Neural cell (in vitro differentiated cells): ENCODE results near the gene NISCH.

ENCODE experiments used
- EZH2 ChIP-seq: fragments of 200-600, 300-800 bp; shearing (Covaris generic), sonication (generic); IDR thresholded peaks from 2 replicates; pipeline ENCODE4 v1.6.1; 2014; ENCODE audit warnings: antibody characterized with exemption, low read length, borderline replicate concordance, mild to moderate bottlenecking; ENCODE audit not compliant: insufficient read depth, poor library complexity, severe bottlenecking
- RAD21 ChIP-seq: fragments of 450-650 bp; conservative IDR thresholded peaks from 2 replicates; pipeline ENCODE4 v1.6.1; 2014; ENCODE audit warnings: antibody characterized with exemption, mild to moderate bottlenecking, moderate library complexity
- TF ChIP-seq, protein P1 (sequence below): fragments of 450-650 bp; IDR thresholded peaks from 2 replicates; pipeline ENCODE4 v1.5.1; 2014; ENCODE audit warnings: antibody characterized with exemption, mild to moderate bottlenecking, moderate library complexity; ENCODE audit not compliant: poor library complexity, severe bottlenecking

DNA sequence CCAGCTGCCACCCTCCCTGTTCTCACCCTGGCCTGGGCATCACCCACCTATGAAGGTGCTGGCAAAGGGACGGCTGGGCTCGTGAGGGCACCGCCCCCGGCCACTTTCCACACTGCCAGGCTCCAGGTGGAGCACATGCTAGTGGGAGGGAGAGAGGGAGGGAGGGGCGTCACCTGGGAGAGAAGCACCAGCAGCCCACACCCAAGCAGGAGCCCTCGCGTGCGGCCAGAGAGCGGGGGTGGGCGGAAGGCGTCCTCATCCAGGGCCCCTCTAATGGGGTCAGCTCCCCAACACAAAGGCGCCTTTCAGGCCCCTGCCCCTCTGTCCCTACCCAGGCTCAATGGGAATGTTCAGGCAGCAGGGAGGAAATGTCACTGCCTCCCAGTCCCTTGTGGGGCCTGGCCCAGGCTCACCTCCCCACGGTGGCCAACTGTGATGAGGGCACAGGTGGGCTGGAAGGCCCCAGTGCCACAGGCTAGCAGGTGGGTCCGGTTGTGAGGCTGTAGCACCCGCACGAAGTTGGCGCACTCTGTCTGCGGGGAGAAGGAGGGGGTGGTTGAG is 13.6 kb upstream of the NISCH start:
- TF ChIP-seq, protein P1, sequence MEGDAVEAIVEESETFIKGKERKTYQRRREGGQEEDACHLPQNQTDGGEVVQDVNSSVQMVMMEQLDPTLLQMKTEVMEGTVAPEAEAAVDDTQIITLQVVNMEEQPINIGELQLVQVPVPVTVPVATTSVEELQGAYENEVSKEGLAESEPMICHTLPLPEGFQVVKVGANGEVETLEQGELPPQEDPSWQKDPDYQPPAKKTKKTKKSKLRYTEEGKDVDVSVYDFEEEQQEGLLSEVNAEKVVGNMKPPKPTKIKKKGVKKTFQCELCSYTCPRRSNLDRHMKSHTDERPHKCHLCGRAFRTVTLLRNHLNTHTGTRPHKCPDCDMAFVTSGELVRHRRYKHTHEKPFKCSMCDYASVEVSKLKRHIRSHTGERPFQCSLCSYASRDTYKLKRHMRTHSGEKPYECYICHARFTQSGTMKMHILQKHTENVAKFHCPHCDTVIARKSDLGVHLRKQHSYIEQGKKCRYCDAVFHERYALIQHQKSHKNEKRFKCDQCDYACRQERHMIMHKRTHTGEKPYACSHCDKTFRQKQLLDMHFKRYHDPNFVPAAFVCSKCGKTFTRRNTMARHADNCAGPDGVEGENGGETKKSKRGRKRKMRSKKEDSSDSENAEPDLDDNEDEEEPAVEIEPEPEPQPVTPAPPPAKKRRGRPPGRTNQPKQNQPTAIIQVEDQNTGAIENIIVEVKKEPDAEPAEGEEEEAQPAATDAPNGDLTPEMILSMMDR: no peak
- TF ChIP-seq RAD21 (no peak), EZH2 (no peak)
